HTERT RPE-1 (cell line): ENCODE measurements around the gene DCAF5.
"Not testable (repeated sequence)": the region's sequence is repeated elsewhere in the genome, so short reads cannot be mapped to it uniquely, and the experiment has no call there.

Experiments
- in situ Hi-C: fragments of 300-500 bp; cut with MboI; formaldehyde crosslinking; loops from 4 replicates; pipeline ENCODE4 v1.14.3; 2020; ENCODE audit warnings: low sequenced_read_pairs

Gene DCAF5, protein sequence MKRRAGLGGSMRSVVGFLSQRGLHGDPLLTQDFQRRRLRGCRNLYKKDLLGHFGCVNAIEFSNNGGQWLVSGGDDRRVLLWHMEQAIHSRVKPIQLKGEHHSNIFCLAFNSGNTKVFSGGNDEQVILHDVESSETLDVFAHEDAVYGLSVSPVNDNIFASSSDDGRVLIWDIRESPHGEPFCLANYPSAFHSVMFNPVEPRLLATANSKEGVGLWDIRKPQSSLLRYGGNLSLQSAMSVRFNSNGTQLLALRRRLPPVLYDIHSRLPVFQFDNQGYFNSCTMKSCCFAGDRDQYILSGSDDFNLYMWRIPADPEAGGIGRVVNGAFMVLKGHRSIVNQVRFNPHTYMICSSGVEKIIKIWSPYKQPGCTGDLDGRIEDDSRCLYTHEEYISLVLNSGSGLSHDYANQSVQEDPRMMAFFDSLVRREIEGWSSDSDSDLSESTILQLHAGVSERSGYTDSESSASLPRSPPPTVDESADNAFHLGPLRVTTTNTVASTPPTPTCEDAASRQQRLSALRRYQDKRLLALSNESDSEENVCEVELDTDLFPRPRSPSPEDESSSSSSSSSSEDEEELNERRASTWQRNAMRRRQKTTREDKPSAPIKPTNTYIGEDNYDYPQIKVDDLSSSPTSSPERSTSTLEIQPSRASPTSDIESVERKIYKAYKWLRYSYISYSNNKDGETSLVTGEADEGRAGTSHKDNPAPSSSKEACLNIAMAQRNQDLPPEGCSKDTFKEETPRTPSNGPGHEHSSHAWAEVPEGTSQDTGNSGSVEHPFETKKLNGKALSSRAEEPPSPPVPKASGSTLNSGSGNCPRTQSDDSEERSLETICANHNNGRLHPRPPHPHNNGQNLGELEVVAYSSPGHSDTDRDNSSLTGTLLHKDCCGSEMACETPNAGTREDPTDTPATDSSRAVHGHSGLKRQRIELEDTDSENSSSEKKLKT

DNA sequence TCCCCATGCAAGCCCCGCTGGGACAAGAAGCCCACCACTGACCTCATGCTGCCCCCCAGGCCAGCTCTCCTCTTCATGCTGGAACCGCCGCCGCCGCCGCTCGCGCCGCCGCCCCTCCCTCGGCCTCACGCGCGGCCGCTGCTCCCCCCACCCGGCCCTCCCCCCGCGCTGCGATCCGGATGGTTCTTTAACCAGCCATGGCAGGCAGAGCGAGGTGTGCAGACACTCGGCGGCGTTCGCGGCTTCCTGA, at the start of gene DCAF5:
TSS of gene DCAF5 (minus strand) at position 218 of the 250 bp plus-strand sequence. CDS start at position 77, 141 bp downstream.
- in situ Hi-C loops: no loop called here

DNA sequence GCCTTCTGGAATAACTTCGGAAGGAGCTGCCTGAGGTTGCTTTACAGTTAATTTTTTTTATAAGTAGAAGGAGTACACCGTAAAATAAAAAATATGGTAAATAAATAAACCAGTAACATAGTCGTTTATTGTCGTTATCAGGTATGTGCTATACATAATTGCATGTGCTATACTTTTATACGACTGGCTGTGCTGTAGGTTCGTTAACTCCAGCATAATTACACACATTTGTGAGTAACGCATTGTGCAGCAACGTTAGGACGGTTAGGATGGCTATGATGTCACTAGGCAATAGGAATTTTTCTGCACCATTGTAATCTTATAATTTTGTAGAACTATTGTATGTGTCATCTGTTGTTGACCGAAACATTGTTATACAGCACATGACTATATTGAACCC, 46.9 kb upstream of the DCAF5 start:
- in situ Hi-C loops: no loop called here

DNA sequence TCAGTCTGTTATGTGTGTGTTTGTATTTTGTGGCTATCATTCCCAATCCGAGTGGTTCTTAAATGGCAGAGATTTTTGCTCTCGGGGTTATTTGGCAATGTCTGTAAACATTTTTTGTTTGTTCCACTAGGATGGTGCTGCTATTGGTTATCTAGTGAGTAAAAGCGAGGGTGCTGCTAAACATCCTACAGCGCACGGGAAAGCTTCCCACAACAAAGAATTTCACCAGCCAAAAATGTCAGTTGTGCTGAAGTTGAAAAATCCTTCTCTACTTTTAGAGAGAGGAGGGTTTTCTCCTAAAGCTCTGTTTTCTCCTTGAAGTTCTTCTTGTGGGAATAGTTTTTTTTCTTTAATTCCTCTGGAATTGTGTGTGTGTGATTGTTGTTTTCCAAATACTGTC, 40.8 kb upstream of the DCAF5 start:
- in situ Hi-C loops: no loop called here

DNA sequence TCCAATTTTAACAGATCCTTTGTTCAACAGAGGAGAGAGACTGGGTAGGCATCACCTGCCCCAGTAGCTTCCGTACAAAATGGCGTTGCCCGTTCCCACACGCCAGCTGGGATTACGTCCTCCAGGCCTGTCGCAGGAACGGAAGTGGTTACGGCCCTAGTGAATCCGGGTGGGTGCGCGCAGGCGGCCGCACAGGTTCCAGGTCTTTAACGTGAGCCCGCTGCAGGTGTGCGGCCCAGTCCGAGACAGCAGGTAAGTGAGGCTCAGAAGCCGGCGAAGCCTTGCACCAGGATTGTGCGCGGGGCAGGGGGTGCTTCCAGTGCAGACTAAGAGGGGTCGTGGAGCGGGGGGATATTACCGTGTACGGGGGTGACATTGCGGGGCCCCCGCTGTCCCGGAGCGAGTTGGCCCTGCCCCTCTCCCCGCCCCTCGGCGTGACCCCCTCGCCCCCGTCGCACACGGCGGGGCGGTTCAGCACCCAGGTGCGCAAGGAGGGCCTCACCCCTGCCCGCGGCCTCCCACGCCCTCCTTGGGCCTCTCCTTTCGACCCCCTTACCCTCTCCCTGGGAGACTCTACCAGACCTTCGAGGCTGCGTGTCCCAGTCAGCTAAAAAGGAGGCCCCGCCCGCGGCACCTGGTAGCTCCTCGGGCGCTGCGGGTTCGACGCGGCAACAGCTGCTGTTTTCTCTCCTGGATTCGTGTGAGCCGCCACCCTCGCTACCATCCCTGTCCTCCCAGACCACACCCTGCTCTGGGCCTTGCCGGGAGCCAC, 38.6 kb upstream of the DCAF5 start, which contains the start of gene EXD2:
TSS of gene EXD2 (plus strand) at position 159 of the 772 bp plus-strand sequence. CDS start 17,973 bp downstream, outside the sequence.
- in situ Hi-C loops: no loop called here

DNA sequence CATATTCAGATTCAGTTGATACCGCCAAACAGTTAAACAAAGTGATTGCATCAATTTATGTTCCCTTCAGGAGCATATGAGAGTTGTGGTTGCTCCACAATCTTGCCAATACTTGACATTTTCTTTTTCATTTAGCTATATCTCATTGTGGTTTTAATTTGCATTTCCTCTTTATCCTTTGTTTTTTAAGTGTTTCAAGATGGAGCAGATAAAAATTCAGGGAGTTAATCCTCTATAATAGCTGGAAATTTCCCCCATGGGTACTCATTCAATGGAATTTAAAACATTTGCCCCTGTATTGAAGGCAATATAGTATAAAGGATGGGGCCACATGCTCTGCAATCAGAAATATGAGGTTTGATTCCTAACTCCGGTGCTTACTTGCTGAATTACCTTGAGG, 37.3 kb upstream of the DCAF5 start:
- in situ Hi-C loops: no loop called here

DNA sequence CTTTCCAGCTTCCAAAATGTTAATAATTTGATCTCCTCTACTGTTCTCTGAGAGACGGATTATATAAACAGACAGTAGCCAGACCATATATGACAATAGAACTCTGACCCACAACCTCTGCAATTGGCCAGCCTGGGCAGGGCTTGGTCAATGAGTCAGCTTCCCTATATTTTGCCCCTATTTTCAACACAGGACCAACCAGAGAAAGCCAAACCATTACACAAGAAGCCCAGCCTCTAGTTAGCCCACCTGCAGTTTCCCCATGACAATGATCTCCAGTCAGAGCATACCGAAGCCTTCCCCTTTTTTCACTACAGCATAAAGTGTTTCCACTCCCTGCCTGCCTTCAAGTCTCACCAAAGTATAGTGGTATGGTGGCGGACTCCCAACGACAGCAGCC, 30.8 kb upstream of the DCAF5 start:
- in situ Hi-C loops: no loop called here

DNA sequence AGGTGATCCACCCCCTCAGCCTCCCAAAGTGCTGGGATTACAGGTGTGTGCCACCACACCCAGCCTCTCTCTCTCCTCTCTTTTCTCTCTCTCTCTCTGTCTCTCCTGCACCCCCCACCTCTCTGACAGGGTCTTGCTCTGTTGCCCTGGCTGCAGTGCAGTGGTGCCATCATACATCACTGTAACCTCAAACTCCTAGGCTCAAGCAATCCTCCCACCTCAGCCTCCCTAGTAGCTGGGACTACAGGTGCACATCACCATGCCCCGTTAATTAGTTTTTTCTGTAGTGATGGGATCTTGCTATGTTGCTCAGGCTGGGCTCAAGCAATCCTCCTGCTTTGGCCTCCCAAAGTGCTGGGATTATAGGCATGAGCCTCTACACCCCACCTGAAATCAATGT, 29.7 kb upstream of the DCAF5 start:
- in situ Hi-C loops: not testable (repeated sequence)

DNA sequence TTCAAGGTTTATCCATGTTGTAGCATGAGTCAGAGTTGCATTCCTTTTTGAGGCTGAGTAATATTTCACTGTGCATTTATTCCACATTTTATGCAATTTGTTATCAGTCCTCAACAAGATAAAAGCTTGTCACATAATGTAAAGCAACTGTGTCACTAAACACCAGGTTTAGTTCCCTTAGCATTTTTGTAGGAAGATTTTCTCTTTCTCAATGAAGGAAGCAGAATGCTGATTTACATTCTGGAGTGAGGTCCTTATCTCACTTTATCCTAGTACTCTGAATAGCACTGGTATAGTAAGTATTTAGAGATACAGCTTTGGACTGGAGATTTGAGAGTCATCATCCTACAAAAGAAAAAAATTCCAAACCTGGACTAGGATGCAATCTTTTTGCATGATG, 28.6 kb upstream of the DCAF5 start:
- in situ Hi-C loops: no loop called here

DNA sequence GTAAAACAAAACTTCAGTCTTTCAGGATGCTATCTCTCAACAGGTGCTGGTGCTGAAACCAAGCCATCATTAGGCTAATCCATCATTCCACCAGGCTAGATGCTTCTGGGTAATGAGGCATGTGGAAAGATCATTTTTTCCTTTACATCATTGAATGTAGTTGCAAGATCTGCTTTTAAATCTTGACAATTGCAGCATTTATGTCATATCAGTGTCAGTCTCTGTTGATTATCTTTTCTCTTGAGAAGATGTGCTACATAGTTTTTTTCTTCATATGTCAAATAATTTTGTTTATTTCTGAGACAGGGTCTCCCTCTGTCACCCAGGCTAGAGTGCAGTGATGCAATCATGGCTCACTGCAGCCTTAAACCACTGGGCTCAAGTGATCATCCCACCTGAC, 22.2 kb upstream of the DCAF5 start:
- in situ Hi-C loops: no loop called here

DNA sequence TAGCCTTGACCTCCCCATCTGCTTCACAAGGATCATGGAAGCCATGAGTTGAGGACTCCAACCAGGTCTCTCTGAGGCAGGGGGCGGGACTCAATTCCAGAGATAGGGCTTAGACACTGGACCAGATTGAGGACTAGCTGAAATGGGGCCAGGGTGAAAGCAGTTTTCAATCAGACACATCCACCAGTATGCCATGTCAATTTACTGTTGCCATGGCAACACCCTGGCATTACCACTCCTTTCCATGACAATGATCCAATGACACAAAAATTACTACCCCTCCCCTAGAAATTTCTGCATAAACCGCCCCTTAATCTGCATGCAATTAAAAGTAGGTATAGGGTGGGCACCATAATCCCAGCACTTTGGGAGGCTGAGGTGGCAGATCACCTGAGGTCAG, 18.6 kb upstream of the DCAF5 start:
- in situ Hi-C loops: no loop called here

DNA sequence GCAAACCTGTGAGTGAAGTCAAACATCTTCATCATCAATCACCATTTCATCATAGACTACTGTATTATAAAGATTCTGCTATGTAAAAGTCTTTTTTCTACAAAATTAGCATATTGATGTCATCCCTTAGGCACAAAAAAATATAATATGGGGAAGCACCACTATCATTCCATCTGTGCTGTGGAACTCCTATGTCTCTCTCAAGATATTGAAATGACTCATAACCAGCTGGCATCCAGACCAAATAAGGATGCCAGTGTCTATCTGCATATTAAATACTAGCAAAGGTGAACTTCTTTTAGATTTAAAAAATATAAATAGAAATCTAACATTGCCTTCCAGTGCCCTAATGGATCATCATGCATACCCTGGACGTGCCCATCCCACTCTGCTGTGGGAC, 17.9 kb upstream of the DCAF5 start:
- in situ Hi-C loops: no loop called here

DNA sequence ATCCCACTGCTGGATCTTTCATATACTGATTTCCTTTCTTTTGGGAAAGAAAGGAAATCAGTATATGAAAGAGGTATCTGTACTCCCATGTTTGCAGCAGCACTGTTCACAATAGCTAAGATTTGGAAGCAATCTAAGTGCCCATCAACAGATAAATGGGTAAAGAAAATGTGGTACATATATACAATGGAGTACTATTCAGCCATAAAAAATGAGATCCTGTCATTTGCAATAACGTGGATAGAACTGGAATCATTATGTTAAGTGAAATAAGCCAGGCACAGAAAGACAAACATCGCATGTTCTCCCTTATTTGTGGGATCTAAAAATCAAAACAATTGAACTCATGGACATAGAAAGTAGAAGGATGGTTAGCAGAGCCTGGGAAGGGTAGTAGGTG, 12.9 kb upstream of the DCAF5 start:
- in situ Hi-C loops: not testable (repeated sequence)

DNA sequence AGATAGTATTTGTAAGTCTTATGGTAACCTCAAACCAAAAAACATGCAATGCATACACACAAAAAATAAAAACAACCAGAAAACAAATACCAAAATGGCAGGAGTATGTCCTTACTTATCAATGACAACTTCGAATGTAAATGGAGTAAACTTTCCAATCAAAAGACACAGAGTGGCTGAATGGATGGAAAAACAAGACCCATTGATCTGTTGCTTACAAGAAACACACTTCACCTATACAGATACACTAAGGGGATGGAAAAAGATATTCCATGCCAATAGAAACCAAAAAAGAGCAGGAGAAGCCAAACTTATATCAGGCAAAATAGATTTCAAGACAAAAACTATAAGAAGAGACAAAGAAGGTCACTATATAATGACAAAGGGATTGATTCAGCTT, 8.7 kb upstream of the DCAF5 start:
- in situ Hi-C loops: no loop called here

DNA sequence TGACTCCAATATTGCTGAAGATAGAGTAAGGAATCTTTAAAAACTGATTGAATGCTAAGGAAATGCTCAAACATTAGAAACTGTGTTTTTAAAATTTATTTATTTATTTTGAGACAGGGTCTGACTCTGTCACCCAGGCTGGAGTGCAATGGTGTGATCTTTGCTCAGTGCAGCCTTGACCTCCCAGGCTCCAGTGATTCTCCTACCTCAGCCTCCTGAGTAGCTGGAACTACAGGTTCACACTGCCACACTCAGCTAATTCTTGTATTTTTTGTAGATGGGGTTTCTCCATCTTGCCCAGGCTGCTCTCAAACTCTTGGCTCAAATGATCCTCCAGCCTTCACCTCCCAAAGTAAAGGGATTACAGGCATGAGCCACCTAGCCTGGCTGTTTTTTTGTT, 3.3 kb upstream of the DCAF5 start:
- in situ Hi-C loops: no loop called here

DNA sequence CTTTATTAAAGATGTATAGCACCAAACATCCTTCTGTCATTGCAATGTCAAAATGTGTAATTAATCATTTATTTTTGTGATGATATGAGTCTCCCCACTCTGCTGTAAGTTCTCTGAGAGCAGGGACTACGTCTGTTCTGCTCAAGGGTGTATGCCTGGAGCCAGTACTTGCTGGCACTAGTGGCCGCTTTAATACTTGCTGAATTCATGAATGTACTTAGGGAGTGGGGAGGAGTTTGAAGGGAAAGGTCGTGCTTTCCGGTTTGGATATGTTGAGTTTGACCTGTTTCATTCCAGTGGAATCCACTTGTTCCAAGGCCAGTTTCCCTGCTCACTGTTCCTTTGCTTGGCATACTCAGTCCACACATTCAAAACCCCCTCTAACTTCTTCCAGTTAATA, 1.9 kb upstream of the DCAF5 start:
- in situ Hi-C loops: no loop called here

DNA sequence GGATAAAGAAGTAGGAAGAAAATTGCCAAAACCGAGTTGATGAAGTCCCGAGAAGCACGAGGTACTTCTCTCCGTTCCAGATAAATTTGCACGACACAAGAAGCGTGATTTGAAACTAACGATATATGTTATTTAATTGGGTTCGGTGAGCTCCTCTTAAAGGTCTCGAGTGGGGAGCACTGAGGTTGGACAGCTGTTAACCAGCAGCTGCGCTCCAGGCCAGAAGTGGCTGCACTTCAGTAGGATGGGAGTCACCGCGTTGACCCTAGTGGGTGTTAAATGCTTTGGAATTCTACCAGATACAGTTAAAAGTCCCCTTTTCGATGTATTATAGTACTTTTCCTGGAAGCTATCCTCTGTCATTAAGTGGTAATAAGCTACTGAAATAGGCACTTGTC, 953 bp upstream of the DCAF5 start:
- in situ Hi-C loops: no loop called here

DNA sequence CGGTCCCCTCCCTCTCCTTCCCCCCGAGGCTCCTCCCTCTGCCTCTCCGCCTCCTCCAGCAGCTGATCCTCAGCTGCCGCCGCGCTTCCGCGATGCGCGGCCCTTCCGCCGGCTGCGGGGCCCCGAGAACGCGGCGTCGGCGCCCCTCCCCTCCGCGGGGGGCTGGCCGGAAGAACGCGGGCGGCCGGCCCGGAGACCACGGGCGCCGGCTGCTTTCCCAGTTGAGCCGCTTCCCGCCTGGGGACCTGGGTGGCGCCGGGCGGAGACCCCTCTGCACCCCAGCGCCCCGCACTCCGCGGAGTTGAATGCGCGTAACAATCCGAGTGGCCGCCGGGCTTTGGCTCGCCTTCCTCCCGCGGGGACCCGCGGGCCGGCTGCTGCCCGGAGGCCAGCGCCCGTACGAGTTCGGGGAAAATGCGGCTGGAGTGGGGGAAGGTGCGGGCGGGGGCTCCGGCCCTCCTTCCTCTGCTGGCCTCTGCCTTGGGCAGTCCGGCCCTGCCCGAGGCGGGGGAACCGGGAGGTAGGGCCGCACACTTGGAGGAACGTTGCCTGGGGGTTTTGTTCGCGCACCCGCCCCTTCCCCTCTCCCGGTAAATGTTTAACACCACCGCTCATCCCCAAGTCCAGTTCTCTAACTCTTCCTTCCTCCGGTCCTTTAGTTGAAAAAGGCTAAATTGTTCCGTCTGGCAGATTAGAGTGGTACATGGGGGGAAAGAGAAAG, 393 bp upstream of the DCAF5 start:
- in situ Hi-C loops: no loop called here

DNA sequence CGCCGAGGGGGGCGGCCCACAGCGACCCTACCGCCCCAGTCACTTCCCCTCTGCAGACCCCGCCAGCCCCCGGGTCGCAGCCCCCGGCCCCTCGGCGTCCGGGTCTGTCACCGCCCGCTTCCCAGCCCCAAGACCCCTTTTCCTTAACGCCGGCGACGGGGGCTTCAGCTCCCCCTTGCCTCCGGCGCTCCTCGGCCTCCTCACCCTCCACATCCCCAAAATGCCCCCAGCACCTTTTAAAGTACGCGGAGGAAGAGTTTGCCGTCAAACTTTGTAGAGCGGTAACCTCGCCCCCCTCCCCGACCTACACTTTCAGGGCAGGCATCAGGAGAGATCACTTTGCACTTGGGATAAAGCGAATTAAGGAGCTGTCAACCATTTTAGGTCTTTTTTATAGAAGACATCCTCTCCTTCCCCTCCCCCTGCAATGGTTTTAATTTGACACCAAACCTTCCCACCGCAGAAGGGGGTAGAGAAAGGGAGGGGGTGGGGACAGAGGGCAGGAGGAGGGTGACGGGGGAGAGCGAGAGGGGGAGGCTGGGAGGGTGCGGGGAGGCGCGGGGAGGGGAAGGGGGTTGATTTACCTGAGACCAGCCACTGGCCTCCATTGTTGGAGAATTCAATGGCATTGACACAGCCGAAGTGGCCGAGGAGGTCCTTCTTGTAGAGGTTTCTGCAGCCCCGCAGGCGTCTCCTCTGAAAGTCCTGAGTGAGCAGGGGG, 578 bp downstream of the DCAF5 start:
- in situ Hi-C loops: no loop called here

DNA sequence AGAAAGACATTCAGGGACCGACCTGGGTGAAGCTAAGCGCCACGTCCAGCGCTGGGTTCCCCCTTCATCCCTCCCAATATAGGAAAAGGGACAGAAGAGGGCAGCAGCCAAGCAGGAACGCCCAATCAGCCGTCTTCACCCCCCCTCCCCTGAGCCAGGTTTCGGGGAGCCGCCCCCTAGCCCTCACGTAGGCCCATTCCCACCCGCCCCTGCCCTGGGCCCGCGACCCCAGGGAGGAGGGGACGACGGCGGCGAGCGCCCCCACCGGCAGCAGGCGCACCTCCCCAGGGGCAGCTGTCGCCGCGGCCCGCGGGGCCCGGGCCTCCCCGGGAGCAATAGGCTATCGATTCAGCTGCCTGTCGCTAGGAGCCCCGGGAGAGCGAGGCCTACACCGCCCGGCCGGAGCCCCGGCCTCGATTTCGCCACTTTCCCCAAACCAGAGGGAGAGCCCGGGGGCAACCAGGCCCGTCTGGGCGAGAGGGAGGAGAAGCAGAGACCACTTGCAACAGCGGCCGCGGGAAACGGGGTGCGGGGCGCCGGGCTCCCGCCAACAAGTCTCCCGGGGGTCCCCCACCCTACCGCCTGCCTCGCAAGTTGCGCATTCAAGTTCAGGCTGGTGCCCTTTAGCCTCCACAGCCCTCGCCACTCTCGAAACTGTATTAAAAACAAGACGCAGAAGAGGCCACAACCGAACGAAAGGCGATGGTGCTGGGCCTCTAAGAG, 1.3 kb downstream of the DCAF5 start:
- in situ Hi-C loops: no loop called here
